Stimulated activated CD8-positive, alpha-beta memory T cell treated with anti-CD3 and anti-CD28 coated beads, Interleukin-12 subunit alpha, Interleukin-12 subunit beta, amount 100 ng/mL, for 24 hours (primary cell): Measurements from ENCODE around the gene ELAVL1.
"Not testable (repeated sequence)": the region's sequence is repeated elsewhere in the genome, so short reads cannot be mapped to it uniquely, and the experiment has no call there.

Source experiments
- DNase-seq: peaks from one replicate; pipeline ENCODE4 v3.0.0-alpha.2; 2020; ENCODE audit errors: extremely low read depth

ELAVL1 gene

GRCh38 chr19:7970716-7971448, 34.6 kb downstream of the ELAVL1 start:
- DNase-seq: no peak

DNA sequence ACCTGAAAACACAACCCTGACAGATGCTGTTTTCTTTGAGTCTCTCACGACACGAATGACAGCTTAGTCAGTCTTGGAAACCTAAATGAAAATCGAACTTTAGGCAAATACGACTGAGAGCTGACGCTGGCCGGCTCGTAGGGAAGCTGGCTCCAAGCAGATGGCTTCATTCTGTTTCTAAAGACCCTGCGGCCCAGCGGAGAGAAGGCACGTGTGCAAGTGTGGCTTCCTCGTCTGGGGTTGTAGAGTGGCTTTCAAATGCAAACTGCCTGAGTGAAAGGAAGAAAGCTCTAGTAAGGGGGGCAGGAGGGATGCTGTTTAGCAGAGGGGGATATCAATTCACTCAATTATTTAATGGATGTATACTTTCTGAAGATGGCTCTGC, 35.9 kb downstream of the ELAVL1 start:
- no peak for DNase-seq

DNA sequence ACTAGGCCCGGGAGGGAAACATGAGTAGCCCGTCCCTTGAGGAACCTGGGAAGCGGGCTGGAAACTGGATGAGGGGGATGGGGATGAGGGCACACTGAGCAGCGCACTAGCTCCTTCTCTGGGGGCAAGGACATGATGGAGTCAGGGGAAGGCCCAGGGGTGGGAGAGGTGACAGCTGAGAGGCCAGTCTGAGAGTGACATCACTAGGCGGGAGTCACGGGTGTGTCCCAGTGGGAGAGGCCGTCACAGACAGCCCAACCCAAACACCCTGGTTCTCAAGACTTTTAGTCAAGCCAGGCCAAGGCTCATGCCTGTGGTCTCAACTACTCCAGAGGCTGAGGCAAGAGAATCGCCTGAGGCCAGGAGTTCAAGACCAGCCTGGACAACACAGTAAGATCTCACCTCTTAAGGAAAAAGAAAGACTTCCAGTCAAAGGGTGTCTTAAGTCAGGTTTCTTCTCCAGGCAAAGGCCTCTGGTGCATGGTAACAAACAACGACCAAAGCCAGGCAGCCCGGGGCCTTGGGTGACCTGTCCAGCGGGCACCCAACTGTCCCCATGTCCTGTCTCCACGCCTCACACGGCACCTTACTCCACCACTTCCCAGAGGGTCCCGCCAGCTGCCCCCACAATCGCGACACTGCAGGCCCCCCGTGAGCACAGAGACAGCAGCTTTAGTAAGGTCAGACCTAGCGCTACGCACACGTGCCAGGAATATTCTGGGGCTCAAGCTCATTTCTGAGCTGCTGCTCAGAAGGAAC, 36.5 kb downstream of the ELAVL1 start:
- DNase-seq: no peak

GRCh38 chr19:7968008-7968795, 37.2 kb downstream of the ELAVL1 start:
- no peak for DNase-seq

DNA sequence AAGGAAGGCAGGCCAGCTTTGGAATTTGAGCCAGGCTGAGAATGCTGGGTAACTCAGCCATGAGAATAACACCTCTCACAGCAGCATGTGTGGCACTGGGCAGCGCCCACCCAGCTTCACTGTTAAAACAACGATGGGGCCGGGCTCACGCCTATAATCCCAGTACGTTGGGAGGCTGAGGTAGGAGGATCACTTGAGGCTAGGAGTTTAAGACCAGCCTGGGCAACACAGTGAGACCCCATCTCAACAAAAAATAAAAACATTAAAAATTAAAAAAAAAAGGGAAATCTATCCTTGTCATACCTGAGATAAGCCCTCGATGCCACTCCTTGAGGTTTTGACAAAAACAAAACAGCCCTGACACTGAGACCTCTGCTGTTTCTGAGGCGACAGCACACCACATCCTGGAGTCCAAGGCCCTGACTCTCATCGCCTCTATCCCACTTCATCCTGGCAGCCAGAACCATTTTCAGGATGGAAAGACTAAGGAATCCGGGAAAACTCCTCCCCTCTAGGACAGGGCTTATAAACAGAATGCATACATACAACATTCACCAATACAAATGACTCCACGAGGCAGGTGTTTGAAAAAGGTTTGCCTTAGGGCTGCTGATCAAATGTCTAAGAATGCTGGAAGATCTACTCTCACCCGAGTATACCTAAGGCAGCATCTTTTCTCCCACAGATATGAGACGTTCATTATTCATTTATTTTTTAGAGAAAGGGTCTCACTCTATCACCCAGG, 39.3 kb downstream of the ELAVL1 start:
- DNase-seq: no peak

GRCh38 chr19:7965259-7965841, 40.1 kb downstream of the ELAVL1 start:
- no peak for DNase-seq

GRCh38 chr19:7963566-7963965, 41.9 kb downstream of the ELAVL1 start:
- no peak for DNase-seq

DNA sequence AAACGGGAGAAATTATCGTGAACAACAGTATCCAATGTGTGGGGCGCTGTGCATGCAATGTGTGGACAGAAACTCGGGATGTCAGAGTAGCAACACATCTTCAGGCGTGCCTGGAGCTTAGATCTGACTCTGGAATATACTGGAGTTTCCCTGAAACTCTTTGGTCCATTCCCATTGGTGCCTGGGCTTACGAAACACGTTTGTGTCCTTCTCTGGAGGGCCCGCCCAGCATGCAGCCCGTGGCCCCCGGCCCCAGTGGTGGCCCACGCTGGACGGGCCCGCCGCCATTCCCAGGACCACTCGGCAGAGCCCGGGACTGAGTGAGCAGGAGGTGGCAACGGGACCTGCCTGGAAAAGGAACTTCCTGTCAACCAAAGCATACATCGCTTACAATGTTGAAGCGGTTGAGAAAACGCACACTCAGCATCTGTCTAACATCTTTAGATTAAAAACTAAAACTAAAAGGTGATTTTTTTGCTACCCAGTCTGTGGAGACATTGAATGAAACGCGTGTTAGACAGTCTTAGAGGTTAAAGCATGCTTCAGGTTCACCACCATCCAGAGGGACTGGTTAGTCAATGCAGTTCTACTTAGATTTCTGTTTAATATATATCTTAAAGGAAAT, 42.7 kb downstream of the ELAVL1 start:
- no peak for DNase-seq

DNA sequence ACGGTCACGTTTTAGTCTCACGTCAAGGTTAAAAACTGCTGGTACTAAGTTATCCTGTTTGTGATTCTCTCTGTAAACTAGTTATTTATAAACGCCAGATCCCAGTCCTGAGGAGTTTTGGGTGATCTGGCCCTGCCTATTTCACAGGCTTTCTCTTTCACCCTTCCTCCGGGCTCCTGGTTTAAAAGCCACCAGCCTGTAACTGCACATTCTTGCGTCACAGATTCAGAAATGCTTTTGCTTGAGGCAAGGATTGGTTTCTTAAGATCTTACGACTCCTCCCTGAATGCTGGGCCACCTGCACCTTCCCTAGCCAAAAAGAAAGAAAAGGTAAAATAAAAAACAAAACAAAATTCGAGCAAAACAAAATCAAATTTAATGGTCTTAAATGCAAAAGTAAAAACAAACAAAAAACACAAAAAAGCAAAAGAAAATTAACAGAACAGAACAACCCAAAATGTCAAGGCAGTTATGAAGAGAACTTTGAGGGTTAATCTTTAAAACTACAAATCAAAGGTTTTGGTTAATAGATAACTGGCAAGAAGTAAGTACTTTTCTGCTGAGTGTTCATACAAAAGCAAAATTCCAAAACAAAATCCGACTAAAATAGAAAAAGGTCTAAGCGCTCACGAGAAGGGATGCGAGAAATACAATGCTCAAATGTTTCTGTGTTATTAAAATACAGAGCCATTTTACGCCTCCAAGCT, 43.4 kb downstream of the ELAVL1 start:
- DNase-seq: no peak

- not testable (repeated sequence) for DNase-seq
Measured at GRCh38 chr19:7961082-7961481, 44.4 kb downstream of the ELAVL1 start.

GRCh38 chr19:7959211-7959610, 46.2 kb downstream of the ELAVL1 start:
- no peak for DNase-seq

- DNase-seq: no peak
Measured at GRCh38 chr19:7955696-7956095, 49.7 kb downstream of the ELAVL1 start.

DNA sequence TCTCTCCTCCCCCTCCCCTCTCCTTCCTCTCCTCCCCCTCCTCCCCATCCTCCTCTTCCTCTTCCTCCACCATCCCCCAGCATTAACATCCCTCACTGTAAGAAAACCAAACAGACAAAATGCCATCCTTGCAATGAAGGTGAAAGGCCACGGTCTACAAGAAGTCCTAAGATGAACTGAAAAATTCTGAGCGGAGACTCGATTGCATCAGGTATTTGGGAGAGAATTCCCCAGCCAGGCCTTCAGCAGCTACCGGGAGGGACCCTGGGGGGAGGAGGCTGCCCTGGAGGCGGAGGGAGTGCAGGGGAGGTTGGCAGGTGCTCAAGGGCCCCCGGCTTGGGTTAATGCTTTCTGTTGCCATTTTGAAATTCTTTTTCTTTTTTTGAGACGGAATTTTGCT, 51.9 kb downstream of the ELAVL1 start:
- no peak for DNase-seq

DNA sequence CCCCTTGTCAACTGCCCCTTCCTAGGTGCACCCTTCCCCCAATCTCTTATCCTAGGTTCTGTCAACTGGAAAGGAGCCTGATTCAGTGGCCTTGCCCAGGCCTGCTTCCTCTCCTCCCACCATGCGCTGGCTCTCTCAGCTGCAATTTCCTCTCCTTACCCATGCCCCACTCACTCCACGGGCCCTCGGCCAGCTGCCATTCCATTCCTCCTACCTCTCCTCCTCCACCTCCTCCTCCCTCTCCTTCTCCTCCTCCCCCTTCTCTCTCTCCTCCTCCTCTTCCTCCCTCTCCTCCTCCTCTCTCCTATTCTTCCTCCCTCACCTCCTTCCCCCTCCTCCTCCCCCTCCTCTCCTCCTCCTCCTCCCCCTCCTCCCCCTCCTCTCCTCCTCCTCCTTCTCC, 52.4 kb downstream of the ELAVL1 start:
- no peak for DNase-seq

DNA sequence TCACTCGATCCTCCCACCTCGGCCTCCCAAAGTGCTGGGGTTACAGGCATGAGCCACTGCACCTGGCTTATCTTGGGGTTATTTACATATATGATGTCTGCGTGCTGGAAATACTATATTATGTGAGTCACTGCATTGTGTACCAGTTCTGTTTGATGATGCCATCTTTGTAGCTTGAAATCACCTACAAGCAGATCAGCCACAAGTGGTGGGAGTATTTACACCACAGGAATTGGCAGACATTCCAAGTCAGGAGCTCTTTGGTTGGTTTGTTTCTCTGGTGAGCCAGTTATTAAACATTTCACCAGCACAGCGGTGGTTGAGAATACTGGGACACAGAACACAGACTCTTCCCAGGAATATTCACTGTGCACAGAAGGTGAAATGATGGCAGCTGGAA, 57.5 kb downstream of the ELAVL1 start:
- DNase-seq: no peak

- peak; percentile 62 for DNase-seq
Measured at GRCh38 chr19:7944177-7944761, 61.2 kb downstream of the ELAVL1 start.

GRCh38 chr19:7943444-7944176, 61.8 kb downstream of the ELAVL1 start, which contains the start of gene TIMM44:
Gene TIMM44 (minus strand): TSS chr19:7943666. CDS start chr19:7943651, 15 bp downstream.
- DNase-seq: peak; percentile 96

DNA sequence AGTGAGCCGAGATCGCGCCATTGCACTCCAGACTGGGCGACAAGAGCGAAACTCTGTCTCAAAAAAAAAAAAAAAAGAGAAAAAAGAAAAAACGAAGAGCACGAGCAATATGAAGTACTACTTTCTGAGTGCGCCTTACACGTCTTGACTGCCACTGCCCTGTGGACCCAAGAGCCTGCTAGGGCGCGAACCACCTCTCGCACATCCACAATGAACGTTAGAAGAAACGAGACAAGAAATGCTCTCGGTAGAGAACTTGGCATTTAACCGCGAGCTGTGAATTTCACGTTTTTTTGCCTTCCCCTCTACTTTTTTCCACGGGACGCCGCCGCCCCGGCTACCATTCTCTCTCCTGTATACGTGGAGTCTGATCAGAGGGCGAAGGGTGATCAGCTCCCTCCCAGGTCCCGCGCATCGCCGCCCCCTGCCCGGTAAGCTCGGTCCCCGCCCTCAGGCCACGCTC, 62.4 kb downstream of the ELAVL1 start:
- no peak for DNase-seq
